ENCODE data around the gene TBC1D22A.

DNA sequence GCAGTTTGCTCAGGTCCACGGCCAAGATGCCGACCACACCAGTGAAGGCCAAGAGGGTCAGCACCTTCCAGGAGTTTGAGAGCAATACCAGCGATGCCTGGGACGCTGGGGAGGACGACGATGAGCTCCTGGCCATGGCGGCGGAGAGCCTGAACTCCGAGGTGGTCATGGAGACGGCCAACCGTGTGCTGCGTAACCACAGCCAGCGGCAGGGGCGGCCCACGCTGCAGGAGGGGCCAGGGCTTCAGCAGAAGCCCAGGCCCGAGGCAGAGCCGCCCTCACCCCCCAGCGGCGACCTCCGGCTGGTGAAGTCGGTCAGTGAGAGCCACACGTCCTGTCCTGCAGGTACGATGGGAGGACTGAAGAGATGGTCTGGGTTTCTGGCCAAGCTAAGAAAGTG, 31.0 kb downstream of the TBC1D22A start:
- TF ChIP-seq, protein P1, sequence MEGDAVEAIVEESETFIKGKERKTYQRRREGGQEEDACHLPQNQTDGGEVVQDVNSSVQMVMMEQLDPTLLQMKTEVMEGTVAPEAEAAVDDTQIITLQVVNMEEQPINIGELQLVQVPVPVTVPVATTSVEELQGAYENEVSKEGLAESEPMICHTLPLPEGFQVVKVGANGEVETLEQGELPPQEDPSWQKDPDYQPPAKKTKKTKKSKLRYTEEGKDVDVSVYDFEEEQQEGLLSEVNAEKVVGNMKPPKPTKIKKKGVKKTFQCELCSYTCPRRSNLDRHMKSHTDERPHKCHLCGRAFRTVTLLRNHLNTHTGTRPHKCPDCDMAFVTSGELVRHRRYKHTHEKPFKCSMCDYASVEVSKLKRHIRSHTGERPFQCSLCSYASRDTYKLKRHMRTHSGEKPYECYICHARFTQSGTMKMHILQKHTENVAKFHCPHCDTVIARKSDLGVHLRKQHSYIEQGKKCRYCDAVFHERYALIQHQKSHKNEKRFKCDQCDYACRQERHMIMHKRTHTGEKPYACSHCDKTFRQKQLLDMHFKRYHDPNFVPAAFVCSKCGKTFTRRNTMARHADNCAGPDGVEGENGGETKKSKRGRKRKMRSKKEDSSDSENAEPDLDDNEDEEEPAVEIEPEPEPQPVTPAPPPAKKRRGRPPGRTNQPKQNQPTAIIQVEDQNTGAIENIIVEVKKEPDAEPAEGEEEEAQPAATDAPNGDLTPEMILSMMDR (IDR thresholded peaks at IDR 0.05; ENCODE audit: low read depth, low read length, missing input control), result no peak
- TF ChIP-seq, protein P2, sequence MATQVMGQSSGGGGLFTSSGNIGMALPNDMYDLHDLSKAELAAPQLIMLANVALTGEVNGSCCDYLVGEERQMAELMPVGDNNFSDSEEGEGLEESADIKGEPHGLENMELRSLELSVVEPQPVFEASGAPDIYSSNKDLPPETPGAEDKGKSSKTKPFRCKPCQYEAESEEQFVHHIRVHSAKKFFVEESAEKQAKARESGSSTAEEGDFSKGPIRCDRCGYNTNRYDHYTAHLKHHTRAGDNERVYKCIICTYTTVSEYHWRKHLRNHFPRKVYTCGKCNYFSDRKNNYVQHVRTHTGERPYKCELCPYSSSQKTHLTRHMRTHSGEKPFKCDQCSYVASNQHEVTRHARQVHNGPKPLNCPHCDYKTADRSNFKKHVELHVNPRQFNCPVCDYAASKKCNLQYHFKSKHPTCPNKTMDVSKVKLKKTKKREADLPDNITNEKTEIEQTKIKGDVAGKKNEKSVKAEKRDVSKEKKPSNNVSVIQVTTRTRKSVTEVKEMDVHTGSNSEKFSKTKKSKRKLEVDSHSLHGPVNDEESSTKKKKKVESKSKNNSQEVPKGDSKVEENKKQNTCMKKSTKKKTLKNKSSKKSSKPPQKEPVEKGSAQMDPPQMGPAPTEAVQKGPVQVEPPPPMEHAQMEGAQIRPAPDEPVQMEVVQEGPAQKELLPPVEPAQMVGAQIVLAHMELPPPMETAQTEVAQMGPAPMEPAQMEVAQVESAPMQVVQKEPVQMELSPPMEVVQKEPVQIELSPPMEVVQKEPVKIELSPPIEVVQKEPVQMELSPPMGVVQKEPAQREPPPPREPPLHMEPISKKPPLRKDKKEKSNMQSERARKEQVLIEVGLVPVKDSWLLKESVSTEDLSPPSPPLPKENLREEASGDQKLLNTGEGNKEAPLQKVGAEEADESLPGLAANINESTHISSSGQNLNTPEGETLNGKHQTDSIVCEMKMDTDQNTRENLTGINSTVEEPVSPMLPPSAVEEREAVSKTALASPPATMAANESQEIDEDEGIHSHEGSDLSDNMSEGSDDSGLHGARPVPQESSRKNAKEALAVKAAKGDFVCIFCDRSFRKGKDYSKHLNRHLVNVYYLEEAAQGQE (IDR thresholded peaks at IDR 0.05), result no peak
- TF ChIP-seq EGR1 (IDR thresholded peaks at IDR 0.05; ENCODE audit: low read depth in 2 of 2), result no peak
- no peak for TF ChIP-seq TAF1 (conservative IDR thresholded peaks at IDR 0.05)
- TF ChIP-seq SP1 (IDR thresholded peaks at IDR 0.05), result no peak
- TF ChIP-seq JUND (IDR thresholded peaks at IDR 0.05), result no peak
